ENCODE results near the gene SLC8A1. TPM values are rescaled to one million over a fixed set of nuclear protein-coding genes. Genes with fewer than 3 reads are reported as not detected.

Gene SLC8A1
- total RNA-seq, 1 experiment from 2014 or later, result 1.7 TPM

GRCh38 chr2:40395169-40396073 is 56.5 kb downstream of the SLC8A1 start:
- H2BK15ac ChIP-seq (ENCODE audit: low read depth, low read length), result no peak overlapping the region
- H2BK12ac ChIP-seq (ENCODE audit: insufficient read length, low read depth, low read length), result no peak overlapping the region
- H3K23ac ChIP-seq (ENCODE audit: insufficient read length, low read depth, low read length), result no peak overlapping the region
- no peak for TF ChIP-seq CTCF (conservative IDR thresholded peaks at IDR 0.05)
- H3T11ph ChIP-seq (ENCODE audit: low read length), result no peak overlapping the region
- no CpG with 5 or more reads among the region's 4 CpGs for WGBS (ENCODE audit: extremely low coverage, insufficient read length, low lambda C conversion rate)
- H3K9me3 Mint-ChIP-seq, result peaks cover 2 to 4% of the 10 kb centered on the region in 2 experiments; a peak in 1 of 5 replicates
- H2BK120ac ChIP-seq (ENCODE audit: low read depth, low read length, poor library complexity, severe bottlenecking), result no peak overlapping the region
- H3K4me2 ChIP-seq (ENCODE audit: insufficient read depth, insufficient read length, low read length), result no peak overlapping the region
- H4K5ac ChIP-seq (ENCODE audit: insufficient read length, low read depth, low read length), result no peak overlapping the region
- no peak overlapping the region for H4K91ac ChIP-seq (ENCODE audit: insufficient read length, low read depth, low read length)
- H3K14ac ChIP-seq (ENCODE audit: insufficient read depth, low read length), result no peak overlapping the region
- H3K4me1 Mint-ChIP-seq, result peaks cover 14 to 16% of the 10 kb centered on the region in 2 experiments
- no peaks in the 10 kb centered on the region for H3K23me2 ChIP-seq (ENCODE audit: insufficient read length, low read depth, low read length, poor library complexity, severe bottlenecking)
- no peaks in the 10 kb centered on the region for H3K4me1 ChIP-seq (ENCODE audit: insufficient read depth, low read length)
- H2AK5ac ChIP-seq (ENCODE audit: insufficient read length, low read length), result no peak overlapping the region
- H3K79me1 ChIP-seq (ENCODE audit: insufficient read depth, low read depth, low read length, poor library complexity, severe bottlenecking), result no peaks in the 10 kb centered on the region
- no peak for DNase-seq
- H2AFZ ChIP-seq (ENCODE audit: low read length), result no peak overlapping the region
- no peak overlapping the region for H2BK20ac ChIP-seq (ENCODE audit: low read depth, low read length, poor library complexity, severe bottlenecking)
- no peaks in the 10 kb centered on the region for H3K79me2 ChIP-seq (ENCODE audit: insufficient read depth, low read length)
- H3K4ac ChIP-seq (ENCODE audit: low read depth, low read length), result no peak overlapping the region
- no peaks in the 10 kb centered on the region for H4K20me1 ChIP-seq (ENCODE audit: control insufficient read depth, insufficient read depth, insufficient read length)
- no peak overlapping the region for H3K56ac ChIP-seq (ENCODE audit: insufficient read length, low read depth, low read length)
- H3K4me3 Mint-ChIP-seq, result no peak overlapping the region
- no peak overlapping the region for H2BK5ac ChIP-seq (ENCODE audit: insufficient read length, low read length)
- H3K9me3 ChIP-seq (ENCODE audit: control insufficient read depth, low read depth, low read length), result no peaks in the 10 kb centered on the region
- no peaks in the 10 kb centered on the region for H3K27me3 ChIP-seq (ENCODE audit: insufficient read depth, low read length)
- no peak overlapping the region for H4K8ac ChIP-seq (replicated peaks; ENCODE audit: insufficient read length, low read depth, low read length)
- H3K36me3 Mint-ChIP-seq (ENCODE audit: insufficient read depth in 1 of 3, low read depth in 3 of 3), result 0 out of 7 replicates have a peak, but pooled peaks cover 0 to 2% (median 0%) of the 10 kb centered on the region in 3 experiments
- H3K9ac ChIP-seq (ENCODE audit: extremely low read depth, insufficient read length, low read length), result no peak overlapping the region
- no peaks in the 10 kb centered on the region for H3K27me3 Mint-ChIP-seq (ENCODE audit: low read depth)
- H3K18ac ChIP-seq (ENCODE audit: insufficient read length, low read depth, low read length), result no peak overlapping the region
- H3K27ac ChIP-seq (ENCODE audit: insufficient read length, low read depth, low read length), result no peak overlapping the region
- H3K27ac Mint-ChIP-seq, result peak overlapping the region in 2 of 3 experiments; percentile 3 to 5; a peak in 3 of 7 replicates

Data from H9 (cell line).